NCI-H187 treated with DMSO at 0.1 percent for 48 hours (cell line): Measurements from ENCODE around the gene DYNC1H1.

Experiments used
- DNase-seq: peaks from one replicate; lab custom pipeline; 2025; lab: John Stamatoyannopoulos, UW

DYNC1H1 gene

DNA sequence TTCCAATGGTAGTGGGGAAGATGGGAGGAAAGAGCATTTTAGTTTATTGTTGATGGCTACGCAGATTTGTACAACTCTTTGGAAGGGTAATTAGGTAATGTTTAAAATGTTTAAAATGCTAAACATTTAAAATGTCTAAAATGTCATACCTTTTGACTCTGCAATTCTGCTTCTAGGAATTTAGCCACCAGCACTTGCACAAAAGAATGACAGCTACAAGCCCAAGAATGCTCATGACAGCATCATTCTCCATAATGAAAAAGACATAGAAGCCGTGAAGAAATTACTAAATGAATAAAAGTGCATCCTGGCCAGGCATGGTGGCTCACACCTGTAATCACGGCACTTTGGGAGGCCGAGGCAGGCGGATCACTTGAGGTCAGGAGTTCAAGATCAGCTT, 19.9 kb upstream of the DYNC1H1 start:
- DNase-seq: no peak

DNA sequence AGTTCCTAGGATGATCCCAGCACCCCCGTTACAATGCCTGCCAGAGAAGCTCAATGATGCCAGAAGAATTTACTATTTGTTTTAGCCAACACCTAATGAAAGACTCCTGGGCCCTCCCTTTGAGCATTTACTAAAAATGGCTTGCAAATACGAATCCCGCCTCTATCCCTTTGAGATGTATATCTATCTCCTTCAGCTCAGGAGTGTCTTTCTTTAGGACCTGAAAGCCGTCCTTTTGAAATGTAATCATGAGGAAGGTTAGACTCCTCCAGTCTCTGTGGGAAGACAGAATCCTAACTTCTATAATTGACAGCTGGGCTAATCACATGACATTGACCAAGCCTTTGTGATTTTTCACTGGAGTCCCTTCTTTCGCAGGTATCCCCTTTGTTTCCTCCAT, 19.2 kb upstream of the DYNC1H1 start:
- no peak for DNase-seq

DNA sequence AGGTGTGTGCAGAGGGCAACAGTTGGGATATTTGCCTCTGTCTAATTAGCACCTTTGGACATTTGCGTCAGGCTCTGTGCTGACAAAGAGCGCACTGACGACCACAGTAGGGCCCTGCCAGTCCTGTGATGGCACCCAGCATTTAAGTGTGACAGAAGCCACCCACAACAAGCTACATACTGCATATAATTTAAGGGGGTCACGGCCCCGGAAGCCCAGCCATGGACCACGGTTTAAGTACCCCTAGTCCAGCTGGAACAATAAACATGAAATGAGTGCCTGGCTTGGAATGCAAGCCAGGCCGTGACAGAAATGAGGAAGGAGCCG, 16.8 kb upstream of the DYNC1H1 start:
- DNase-seq: no peak

DNA sequence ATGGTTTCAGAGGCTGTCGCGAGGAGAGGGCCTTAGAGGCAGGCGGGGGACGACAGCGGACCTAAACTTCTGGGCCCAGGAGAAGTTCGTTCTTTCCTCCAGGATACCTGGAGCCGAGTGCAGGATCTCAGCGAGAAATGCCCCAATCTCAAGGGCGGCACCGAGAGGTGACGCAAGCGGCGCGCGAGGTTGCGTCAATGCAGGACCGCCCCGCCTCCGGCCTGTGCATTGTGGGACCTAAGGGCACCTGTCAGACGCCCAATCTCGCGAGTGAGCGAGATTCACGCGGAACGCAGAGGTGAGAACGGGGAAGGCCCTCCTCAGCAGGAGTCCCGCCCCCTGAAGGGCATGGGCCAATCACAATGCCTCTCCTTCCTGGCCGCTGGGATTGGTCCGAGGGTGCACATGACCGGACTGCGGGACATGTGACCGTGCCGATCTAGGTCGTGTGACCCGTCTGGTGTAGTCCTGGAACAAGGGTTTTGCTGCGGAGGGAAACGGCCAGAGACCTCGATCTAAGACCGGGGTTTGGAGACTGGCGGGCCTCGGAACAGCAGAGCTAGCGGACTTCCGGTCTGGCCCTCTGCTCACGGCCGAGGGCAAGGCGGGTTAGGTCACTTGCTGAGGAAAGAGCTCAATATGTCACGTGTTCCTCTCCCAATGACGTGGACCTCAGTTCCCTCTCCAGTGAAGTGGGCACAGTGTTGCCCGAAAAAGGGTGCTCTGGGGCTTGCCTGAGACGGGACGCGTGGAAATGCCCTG, 16.3 kb upstream of the DYNC1H1 start:
- peak; percentile 98 for DNase-seq

DNA sequence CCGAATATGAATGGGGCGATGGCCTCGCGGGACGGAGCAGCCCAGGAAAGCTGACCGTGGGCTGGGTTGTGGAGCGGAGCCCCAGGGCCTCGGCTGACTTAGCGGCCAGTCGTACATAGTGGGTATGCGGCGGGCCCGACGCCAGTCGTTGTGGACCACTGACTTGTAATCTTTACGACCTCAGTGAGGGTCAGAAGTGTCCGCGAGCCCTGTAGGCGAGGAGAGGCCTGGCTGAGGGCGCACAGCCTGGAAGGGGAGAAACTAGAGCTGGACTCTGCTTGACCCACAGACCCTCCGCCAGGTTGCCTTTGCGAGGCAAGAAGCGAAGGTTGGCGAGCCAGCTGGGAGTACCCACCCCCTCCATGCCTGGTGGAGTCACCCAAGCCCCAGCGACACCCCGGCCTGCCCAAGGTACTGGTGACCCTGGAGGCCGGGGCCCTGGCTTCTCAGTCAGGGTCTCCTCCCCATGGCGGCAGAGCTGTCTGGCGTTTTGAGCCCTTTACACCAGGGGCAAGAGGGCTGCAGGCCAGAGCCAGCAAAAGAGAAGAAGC, 15.6 kb upstream of the DYNC1H1 start:
- no peak for DNase-seq

GRCh38 chr14:101950100-101950499, 14.3 kb upstream of the DYNC1H1 start:
- no peak for DNase-seq

DNA sequence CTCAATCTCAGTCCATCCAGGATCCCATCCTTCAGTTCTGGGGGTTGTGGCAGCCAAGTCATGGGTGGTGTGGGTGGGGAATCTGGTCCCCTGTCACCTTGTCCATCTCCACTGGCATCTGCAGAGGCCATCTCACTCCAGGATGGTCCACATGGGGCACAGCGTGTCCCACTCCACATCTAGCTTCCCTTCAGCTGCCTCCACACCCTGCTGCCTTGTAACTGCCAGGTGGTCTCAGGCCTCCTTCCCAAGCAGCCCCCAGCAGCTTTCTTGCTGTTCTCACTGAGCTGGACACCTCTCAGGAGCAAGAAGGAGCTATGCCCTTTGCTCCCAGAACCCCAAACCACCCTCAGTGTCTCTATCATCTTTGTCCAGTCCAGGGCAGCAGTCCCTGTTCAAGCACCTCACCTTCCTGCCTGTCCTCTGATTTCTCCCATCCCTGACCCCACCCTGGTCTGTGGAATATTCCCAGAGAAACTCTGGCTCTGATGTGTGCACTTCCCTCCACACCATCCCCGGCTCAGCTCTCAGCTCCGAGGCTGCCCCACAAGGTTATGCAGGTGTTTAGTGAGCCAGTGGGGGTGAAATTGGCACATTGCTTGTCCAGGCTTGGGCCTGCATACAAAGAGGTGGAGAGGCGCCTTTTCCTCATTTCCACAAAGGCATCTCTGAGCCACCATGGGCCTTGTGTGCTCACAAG, 13.7 kb upstream of the DYNC1H1 start:
- DNase-seq: no peak

DNA sequence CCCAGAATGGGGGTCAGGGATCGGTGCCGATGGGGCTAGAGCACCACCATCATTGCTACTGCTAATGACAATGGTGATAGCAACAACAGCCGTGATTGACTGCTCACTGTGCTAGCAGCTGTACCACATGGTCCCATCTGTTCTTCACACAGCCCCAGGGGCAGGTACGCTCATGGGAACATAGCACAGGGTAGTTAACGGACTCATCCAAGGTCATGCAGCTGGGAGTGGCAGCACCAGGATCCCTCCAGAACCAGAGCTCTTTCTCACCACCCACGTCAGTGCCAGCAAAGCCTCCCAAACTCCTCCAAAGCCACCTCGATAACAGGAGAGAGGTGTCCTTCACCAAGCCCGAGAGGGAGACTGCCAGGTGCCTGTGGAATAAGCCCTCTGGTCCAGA, 11.2 kb upstream of the DYNC1H1 start:
- DNase-seq: no peak

GRCh38 chr14:101954501-101954900, 9.9 kb upstream of the DYNC1H1 start:
- no peak for DNase-seq

DNA sequence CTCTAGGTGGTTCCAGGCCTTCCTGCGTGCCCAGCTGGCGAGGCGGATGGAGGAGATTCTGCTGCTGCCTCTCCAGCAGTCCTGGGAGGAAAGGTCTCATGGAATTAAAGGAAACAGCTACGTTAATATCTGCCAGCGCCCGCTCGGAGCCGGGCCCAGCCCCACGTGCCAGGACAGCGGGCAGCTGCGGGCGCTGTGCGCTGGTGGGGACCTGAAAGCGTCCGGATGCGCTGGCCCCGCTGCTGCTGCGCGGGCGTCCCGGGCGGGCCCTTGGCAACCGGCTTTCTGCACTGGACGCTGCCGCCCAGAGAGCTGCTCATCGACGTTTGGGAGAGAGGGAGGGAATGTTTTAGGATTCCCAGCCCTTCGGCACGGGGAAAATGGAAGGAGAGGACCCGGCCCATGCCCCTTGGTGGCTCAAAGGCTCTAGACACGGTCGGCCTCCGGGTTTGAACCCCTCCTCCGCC, 8.6 kb upstream of the DYNC1H1 start:
- no peak for DNase-seq

GRCh38 chr14:101956179-101956885, 8.0 kb upstream of the DYNC1H1 start:
- DNase-seq: no peak

DNA sequence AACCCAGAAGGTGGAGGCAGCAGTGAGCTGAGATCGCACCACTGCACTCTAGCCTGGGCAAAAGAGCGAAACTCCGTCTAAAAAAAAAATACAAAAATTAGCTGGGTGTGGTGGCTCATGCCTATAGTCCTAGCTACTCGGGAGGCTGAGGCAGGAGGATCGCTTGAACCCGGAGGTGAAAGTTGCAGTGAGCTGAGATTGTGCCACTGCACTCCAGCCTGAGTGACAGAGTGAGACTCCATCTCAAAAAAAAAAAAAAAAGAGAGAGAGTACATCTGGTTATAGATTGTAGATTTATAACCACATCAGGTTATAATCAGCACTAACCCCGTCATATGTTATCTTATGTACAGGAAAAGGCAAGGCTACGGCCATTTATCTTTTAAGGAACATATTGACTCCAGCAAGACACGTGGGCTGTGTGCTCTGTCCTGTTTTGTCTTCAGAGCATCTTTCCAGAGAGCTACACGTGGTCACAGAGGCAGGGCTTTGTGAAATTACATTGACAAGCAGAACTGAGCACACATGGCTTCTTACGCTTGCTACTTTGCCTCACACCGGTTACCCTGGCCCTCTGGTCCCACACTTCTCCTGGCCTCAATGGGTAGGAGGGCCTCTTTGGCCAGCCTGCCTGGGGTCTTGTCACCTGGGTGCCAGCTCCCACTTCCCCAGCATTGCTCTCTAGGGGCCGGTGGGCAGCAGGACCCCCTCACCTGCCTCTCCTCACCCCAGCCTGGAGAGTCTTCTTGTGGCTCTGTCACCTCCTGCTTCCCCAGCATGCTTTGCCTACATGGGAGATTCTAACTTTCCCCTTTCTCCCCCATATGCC, 6.8 kb upstream of the DYNC1H1 start:
- DNase-seq: no peak

- no peak for DNase-seq
Observed at GRCh38 chr14:101958418-101959180, 5.8 kb upstream of the DYNC1H1 start.

GRCh38 chr14:101959277-101959676, 5.1 kb upstream of the DYNC1H1 start:
- DNase-seq: no peak

- no peak for DNase-seq
Observed at GRCh38 chr14:101960225-101960624, 4.1 kb upstream of the DYNC1H1 start.

DNA sequence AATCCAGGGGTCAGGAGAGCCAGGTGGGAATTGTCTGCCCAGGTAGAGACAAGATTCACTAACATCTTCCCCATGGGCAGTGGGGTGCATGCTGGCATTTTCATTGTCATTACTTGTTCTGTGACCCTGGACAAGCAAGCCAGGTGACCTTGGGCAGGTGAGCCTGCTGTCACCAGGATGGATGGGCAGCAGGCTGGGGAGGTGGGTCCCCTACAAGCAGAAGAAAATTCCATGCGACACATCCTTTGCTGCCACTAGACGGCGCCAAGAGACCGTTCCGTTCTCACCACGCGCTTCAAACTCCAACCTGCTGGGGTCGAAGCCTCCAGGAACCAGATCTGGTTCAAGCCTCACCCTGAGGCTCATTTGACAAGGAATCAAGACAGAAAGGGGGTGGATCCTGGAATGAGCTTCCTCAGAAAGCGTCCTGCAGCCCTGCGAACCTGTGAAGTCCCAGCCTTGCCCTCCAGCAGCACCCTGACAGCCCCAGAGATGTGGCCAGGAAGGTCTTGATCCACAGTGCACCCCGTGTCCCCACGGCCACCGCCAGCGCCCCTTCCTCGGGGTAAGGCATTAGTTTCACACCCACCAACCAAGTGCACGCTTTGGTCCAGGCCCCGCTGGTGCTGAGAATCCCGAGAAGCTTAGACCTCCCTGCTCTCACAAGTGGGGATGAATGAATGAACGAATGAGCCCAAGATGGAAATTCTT, 3.2 kb upstream of the DYNC1H1 start:
- peak; percentile 69 for DNase-seq

DNA sequence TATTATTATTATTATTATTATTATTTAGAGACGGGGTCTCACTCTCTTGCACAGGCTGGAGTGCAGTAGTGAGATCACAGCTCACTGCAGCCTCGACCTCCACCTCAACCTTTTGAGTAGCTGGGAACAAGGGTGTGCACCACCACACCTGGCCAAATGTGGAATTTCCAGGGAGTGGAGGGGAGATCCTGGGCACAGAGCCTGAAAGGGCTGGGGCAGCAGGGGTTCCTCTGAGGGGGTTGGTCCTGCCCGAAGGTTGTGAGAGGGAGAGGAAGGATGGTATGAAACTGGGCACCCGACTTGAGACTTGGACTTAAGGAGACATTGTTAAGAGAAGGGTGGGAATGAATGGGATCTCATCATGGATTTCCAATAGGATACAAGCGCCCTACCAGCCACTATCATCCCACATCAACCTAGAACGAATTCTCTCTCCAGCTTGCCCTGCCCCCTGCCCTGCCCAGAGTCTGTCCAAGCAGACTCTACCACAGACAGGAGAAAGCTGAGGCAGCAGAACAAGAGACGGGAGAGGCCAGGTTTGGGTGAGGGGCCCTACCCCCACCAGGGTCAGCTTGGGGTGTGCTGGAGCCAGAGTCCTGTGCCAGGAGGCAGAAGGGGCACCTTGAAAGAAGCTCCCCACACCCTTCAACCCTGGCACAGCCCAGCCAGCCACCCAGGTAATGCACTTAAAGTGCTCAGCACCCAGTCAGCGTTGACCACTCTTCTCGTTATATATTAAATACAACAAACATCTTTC, 2.4 kb upstream of the DYNC1H1 start:
- DNase-seq: no peak

DNA sequence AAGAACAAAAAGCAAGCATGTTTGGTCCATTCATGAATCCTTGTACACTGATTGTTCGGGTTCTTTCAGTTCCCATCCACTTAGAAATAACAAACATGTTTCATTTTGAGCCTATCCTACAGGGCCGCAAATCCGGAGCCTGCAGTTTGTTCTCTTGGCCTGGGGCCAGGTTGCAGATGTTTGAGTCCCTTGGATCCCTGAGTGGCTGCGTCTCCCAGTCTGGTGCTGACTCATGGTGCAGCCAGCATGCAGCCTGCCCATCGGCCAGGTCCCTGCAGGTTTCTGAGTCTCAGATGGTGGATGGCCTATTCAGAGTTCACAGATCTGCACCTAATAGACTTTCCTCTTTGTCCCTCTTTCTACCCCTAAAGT, 1.9 kb upstream of the DYNC1H1 start:
- DNase-seq: no peak

- DNase-seq: no peak
Observed at GRCh38 chr14:101963052-101963451, 1.3 kb upstream of the DYNC1H1 start.
